NCI-H1092 (cell line): ENCODE measurements around the gene ADAMTS4.

ENCODE experiments used
- DNase-seq: peaks from one replicate; lab custom pipeline; 2025; lab: John Stamatoyannopoulos, UW

The ADAMTS4 gene

GRCh38 chr1:161219078-161219892 is 20.4 kb upstream of the ADAMTS4 start:
- no peak for DNase-seq

GRCh38 chr1:161218301-161219077 is 19.6 kb upstream of the ADAMTS4 start:
- DNase-seq: no peak

- no peak for DNase-seq
Measured at GRCh38 chr1:161217831-161218230, 19.0 kb upstream of the ADAMTS4 start.

- no peak for DNase-seq
Measured at GRCh38 chr1:161216945-161217712, 18.3 kb upstream of the ADAMTS4 start.

GRCh38 chr1:161215076-161215475 is 16.2 kb upstream of the ADAMTS4 start, which contains the start of gene FCER1G:
FCER1G (plus strand) TSS chr1:161215295; CDS start chr1:161215322, 27 bp downstream.
- DNase-seq: no peak

- DNase-seq: no peak
Measured at GRCh38 chr1:161214369-161214768, 15.5 kb upstream of the ADAMTS4 start.

GRCh38 chr1:161209790-161210409 is 11.0 kb upstream of the ADAMTS4 start:
- DNase-seq: peak; percentile 59

GRCh38 chr1:161207173-161207572 is 8.3 kb upstream of the ADAMTS4 start:
- DNase-seq: no peak

- DNase-seq: no peak
Measured at GRCh38 chr1:161206411-161207140, 7.7 kb upstream of the ADAMTS4 start.

- peak; percentile 100 for DNase-seq
Measured at GRCh38 chr1:161201836-161202712, 3.2 kb upstream of the ADAMTS4 start, which contains the start of gene NDUFS2. NDUFS2 (plus strand) TSS chr1:161202367; CDS start chr1:161202386, 19 bp downstream.

- no peak for DNase-seq
Measured at GRCh38 chr1:161200992-161201835, 2.4 kb upstream of the ADAMTS4 start.

GRCh38 chr1:161200421-161200991 is 1.7 kb upstream of the ADAMTS4 start:
- no peak for DNase-seq

- no peak for DNase-seq
Measured at GRCh38 chr1:161199506-161200139, 769 bp upstream of the ADAMTS4 start.

- peak; percentile 31 for DNase-seq
Measured at GRCh38 chr1:161198194-161198896, 509 bp downstream of the ADAMTS4 start.

- no peak for DNase-seq
Measured at GRCh38 chr1:161197560-161198193, 1.2 kb downstream of the ADAMTS4 start.

- no peak for DNase-seq
Measured at GRCh38 chr1:161196521-161197451, 2.1 kb downstream of the ADAMTS4 start.
